Measurements from ENCODE around the gene POLDIP2.

DNA sequence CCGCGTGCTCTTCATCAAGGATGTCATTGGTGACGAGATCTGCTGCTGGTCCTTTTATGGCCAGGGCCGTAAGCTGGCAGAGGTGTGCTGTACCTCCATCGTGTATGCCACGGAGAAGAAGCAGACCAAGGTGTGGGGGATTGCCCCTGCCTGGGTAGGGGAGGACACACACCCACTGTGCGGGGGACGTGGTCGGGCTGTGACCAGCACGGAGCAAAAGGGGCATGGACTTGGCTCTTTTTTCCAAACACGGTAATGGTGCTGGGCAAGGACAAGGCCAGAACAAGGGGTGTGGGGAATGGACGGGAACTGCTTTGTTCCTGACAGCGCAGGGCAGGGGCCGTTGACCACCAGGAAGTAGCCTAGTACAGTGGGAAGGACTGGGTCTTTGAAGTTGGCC lies 15.0 kb downstream of the POLDIP2 start:
- TF ChIP-seq, protein P1, sequence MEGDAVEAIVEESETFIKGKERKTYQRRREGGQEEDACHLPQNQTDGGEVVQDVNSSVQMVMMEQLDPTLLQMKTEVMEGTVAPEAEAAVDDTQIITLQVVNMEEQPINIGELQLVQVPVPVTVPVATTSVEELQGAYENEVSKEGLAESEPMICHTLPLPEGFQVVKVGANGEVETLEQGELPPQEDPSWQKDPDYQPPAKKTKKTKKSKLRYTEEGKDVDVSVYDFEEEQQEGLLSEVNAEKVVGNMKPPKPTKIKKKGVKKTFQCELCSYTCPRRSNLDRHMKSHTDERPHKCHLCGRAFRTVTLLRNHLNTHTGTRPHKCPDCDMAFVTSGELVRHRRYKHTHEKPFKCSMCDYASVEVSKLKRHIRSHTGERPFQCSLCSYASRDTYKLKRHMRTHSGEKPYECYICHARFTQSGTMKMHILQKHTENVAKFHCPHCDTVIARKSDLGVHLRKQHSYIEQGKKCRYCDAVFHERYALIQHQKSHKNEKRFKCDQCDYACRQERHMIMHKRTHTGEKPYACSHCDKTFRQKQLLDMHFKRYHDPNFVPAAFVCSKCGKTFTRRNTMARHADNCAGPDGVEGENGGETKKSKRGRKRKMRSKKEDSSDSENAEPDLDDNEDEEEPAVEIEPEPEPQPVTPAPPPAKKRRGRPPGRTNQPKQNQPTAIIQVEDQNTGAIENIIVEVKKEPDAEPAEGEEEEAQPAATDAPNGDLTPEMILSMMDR (conservative IDR thresholded peaks at IDR 0.05; ENCODE audit: low read length): no peak
- no peak for TF ChIP-seq EZH2phosphoT487 (IDR thresholded peaks at IDR 0.05; ENCODE audit: borderline replicate concordance)
